SU-DHL-6 (cell line): Measurements from ENCODE around the gene STARD7.
"Not testable (repeated sequence)": the region's sequence is repeated elsewhere in the genome, so short reads cannot be mapped to it uniquely, and the experiment has no call there.

Experiments
- H2AFZ ChIP-seq: fragments of 200-600 bp; sonication (generic); 2 replicates; pipeline ENCODE4 v1.6.1; 2014; ENCODE audit warnings: low read depth, mild to moderate bottlenecking, moderate library complexity, mixed read lengths, antibody characterized with exemption, low read length; ENCODE audit not compliant: severe bottlenecking
- H3F3A ChIP-seq: fragments of 200-600 bp; shearing (Covaris generic); 2 replicates; pipeline ENCODE4 v1.6.0; 2016; ENCODE audit warnings: antibody characterized with exemption, mild to moderate bottlenecking; ENCODE audit not compliant: insufficient read depth
- H3K27ac ChIP-seq: fragments of 200-600 bp; sonication (generic); 2 replicates; pipeline ENCODE4 v1.5.1; 2016; ENCODE audit warnings: low read depth, mild to moderate bottlenecking, low read length, moderate library complexity, mixed read lengths
- H3K27me3 ChIP-seq: fragments of 200-600 bp; sonication (generic), shearing (Covaris generic); 2 replicates; pipeline ENCODE4 v1.6.0; 2014; ENCODE audit warnings: mild to moderate bottlenecking, low read length
- H3K36me3 ChIP-seq: fragments of 200-600 bp; sonication (generic); 2 replicates; pipeline ENCODE4 v1.6.1; 2014; ENCODE audit warnings: mild to moderate bottlenecking, low read length, mixed read lengths
- H3K4me2 ChIP-seq: fragments of 300-600, 200-600 bp; shearing (Covaris generic), sonication (generic); 2 replicates; pipeline ENCODE4 v1.6.0; 2014; ENCODE audit warnings: low read length, low read depth, mild to moderate bottlenecking; ENCODE audit not compliant: poor library complexity, severe bottlenecking
- H3K4me3 ChIP-seq: fragments of 200-600 bp; sonication (generic); 2 replicates; pipeline ENCODE4 v1.5.1; 2014; ENCODE audit warnings: antibody characterized with exemption, low read length, mild to moderate bottlenecking, mixed read lengths; ENCODE audit not compliant: insufficient read depth, poor library complexity, severe bottlenecking
- H3K79me2 ChIP-seq: fragments of 200-600 bp; sonication (generic); 2 replicates; pipeline ENCODE4 v1.6.1; 2014; ENCODE audit warnings: mild to moderate bottlenecking, low read length, moderate library complexity; ENCODE audit not compliant: insufficient read depth
- H3K9ac ChIP-seq: fragments of 200-600 bp; sonication (generic); 2 replicates; pipeline ENCODE4 v1.7.0; 2014; ENCODE audit warnings: mild to moderate bottlenecking, low read length
- H3K9me2 ChIP-seq: fragments of 200-600 bp; sonication (generic); replicated peaks from 2 replicates; pipeline ENCODE4 v1.6.1; 2014; ENCODE audit warnings: low read length; ENCODE audit not compliant: insufficient read depth
- H3K9me3 ChIP-seq: fragments of 200-600 bp; sonication (generic); 2 replicates; pipeline ENCODE4 v1.6.1; 2014; ENCODE audit warnings: low read length, mixed read lengths; ENCODE audit not compliant: insufficient read depth
- H4K20me1 ChIP-seq: fragments of 200-600 bp; sonication (generic); 2 replicates; pipeline ENCODE4 v1.6.1; 2014; ENCODE audit warnings: low read depth, mild to moderate bottlenecking, antibody characterized with exemption, low read length, moderate library complexity, mixed read lengths
- EZH2phosphoT487 ChIP-seq: fragments of 200-600 bp; sonication (generic), shearing (Covaris generic); conservative IDR thresholded peaks from 2 replicates; pipeline ENCODE4 v1.6.1; 2018; ENCODE audit warnings: mild to moderate bottlenecking, antibody characterized with exemption, low read length, moderate library complexity, mixed read lengths
- TF ChIP-seq, protein P1 (sequence below): fragments of 200-600 bp; sonication (generic); IDR thresholded peaks from one replicate; pipeline ENCODE4 v1.5.1; 2017; ENCODE audit warnings: antibody characterized with exemption, mild to moderate bottlenecking, low read length, moderate library complexity; ENCODE audit not compliant: insufficient read depth, poor library complexity, severe bottlenecking

STARD7 gene

GRCh38 chr2:96142217-96143113, 66.2 kb downstream of the STARD7 start:
- Histone ChIP-seq H3K27me3 (no peaks in the 10 kb centered on the region), H3K79me2 (peaks cover 22% of the 10 kb centered on the region), H3K4me3 (peak overlapping the region; percentile 87), H4K20me1 (peaks cover 11% of the 10 kb centered on the region; the same call in 1 of the 2 replicates), H3K36me3 (peaks cover 10% of the 10 kb centered on the region), H3F3A (peaks cover 41% of the 10 kb centered on the region), H2AFZ (no peak overlapping the region), H3K27ac (peak overlapping the region; percentile 98), H3K4me2 (peak overlapping the region; percentile 80), H3K9me3 (no peaks in the 10 kb centered on the region), H3K9me2 (no peaks in the 10 kb centered on the region), H3K9ac (peak overlapping the region; percentile 98)
- TF ChIP-seq, protein P1, sequence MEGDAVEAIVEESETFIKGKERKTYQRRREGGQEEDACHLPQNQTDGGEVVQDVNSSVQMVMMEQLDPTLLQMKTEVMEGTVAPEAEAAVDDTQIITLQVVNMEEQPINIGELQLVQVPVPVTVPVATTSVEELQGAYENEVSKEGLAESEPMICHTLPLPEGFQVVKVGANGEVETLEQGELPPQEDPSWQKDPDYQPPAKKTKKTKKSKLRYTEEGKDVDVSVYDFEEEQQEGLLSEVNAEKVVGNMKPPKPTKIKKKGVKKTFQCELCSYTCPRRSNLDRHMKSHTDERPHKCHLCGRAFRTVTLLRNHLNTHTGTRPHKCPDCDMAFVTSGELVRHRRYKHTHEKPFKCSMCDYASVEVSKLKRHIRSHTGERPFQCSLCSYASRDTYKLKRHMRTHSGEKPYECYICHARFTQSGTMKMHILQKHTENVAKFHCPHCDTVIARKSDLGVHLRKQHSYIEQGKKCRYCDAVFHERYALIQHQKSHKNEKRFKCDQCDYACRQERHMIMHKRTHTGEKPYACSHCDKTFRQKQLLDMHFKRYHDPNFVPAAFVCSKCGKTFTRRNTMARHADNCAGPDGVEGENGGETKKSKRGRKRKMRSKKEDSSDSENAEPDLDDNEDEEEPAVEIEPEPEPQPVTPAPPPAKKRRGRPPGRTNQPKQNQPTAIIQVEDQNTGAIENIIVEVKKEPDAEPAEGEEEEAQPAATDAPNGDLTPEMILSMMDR: peak; percentile 61
- no peak for TF ChIP-seq EZH2phosphoT487

- not testable (repeated sequence) for H3K4me2 ChIP-seq
Observed at GRCh38 chr2:96141624-96141967, 67.0 kb downstream of the STARD7 start.

GRCh38 chr2:96140941-96141623, 67.5 kb downstream of the STARD7 start:
- no peak overlapping the region for H3K9ac ChIP-seq
- H3K4me3 ChIP-seq: no peak overlapping the region
- H3K79me2 ChIP-seq: peaks cover 22% of the 10 kb centered on the region
- H3K9me3 ChIP-seq: no peaks in the 10 kb centered on the region
- H3K27me3 ChIP-seq: no peaks in the 10 kb centered on the region
- TF ChIP-seq, protein P1: no peak
- no peak for TF ChIP-seq EZH2phosphoT487
- no peak overlapping the region for H2AFZ ChIP-seq
- peaks cover 29% of the 10 kb centered on the region for H3F3A ChIP-seq
- H4K20me1 ChIP-seq: peaks cover 11% of the 10 kb centered on the region; the same call in 1 of the 2 replicates
- H3K36me3 ChIP-seq: peaks cover 10% of the 10 kb centered on the region
- H3K9me2 ChIP-seq: no peaks in the 10 kb centered on the region
- no peak overlapping the region for H3K27ac ChIP-seq
- H3K4me2 ChIP-seq: no peak overlapping the region

More at GRCh38 chr2:96141624-96141967, 67.0 kb downstream of the STARD7 start:
- H3K9me2 ChIP-seq, H2AFZ ChIP-seq, H3K9ac ChIP-seq, H3K4me3 ChIP-seq, H3K27ac ChIP-seq, H3K36me3 ChIP-seq, H3K27me3 ChIP-seq, H3K9me3 ChIP-seq: not testable (repeated sequence)
- Histone ChIP-seq H3F3A (peaks cover 32% of the 10 kb centered on the region), H3K79me2 (peaks cover 22% of the 10 kb centered on the region), H4K20me1 (peaks cover 11% of the 10 kb centered on the region; the same call in 1 of the 2 replicates)
